GM23338 (cell line): ENCODE measurements around the gene FLOT2. TPM values are rescaled to one million over a fixed set of nuclear protein-coding genes. Genes with fewer than 3 reads are reported as not detected.

ENCODE experiments used
- ATAC-seq: fragments of 200-7000 bp; cut with Tn5 transposase; 3 replicates; pipeline ENCODE4 v1.9.1; 2020
- DNase-seq: peaks from one replicate; pipeline ENCODE4 v3.0.0-alpha.2; 2015; ENCODE audit warnings: low spot score
- H2AFZ ChIP-seq: fragments of 200-600 bp; sonication (generic); 2 replicates; pipeline ENCODE4 v1.8.0; 2016; ENCODE audit warnings: antibody characterized with exemption, mild to moderate bottlenecking, moderate library complexity
- H3F3A ChIP-seq: fragments of 200-600 bp; sonication (generic); replicated peaks from 2 replicates; pipeline ENCODE4 v1.8.0; 2017; ENCODE audit warnings: antibody characterized with exemption, mixed run types, low read depth
- H3K27ac ChIP-seq: fragments of 200-600 bp; sonication (generic); 2 replicates; pipeline ENCODE4 v1.6.1; 2016; ENCODE audit warnings: low read depth
- H3K27me3 ChIP-seq: fragments of 200-600 bp; sonication (generic); 2 replicates; pipeline ENCODE4 v1.8.0; 2016; ENCODE audit warnings: mild to moderate bottlenecking, mixed run types, moderate library complexity; ENCODE audit not compliant: insufficient read depth
- H3K36me3 ChIP-seq: fragments of 200-600 bp; sonication (generic); 2 replicates; pipeline ENCODE4 v1.8.0; 2016; ENCODE audit warnings: mild to moderate bottlenecking; ENCODE audit not compliant: insufficient read depth
- H3K4me1 ChIP-seq: fragments of 200-600 bp; sonication (generic); 2 replicates; pipeline ENCODE4 v1.8.0; 2016; ENCODE audit warnings: mild to moderate bottlenecking, moderate library complexity; ENCODE audit not compliant: insufficient read depth
- H3K4me2 ChIP-seq: fragments of 200-600 bp; sonication (generic); 2 replicates; pipeline ENCODE4 v1.7.1; 2017; ENCODE audit warnings: mixed run types
- H3K4me3 ChIP-seq: fragments of 200-600 bp; sonication (generic); 2 replicates; pipeline ENCODE4 v1.6.1; 2016; ENCODE audit warnings: mixed run types
- H3K79me2 ChIP-seq: fragments of 200-600 bp; sonication (generic); replicated peaks from 2 replicates; pipeline ENCODE4 v1.8.0; 2017; ENCODE audit warnings: mild to moderate bottlenecking; ENCODE audit not compliant: insufficient read depth
- H3K9me2 ChIP-seq: fragments of 200-600 bp; sonication (generic); 2 replicates; pipeline ENCODE4 v1.8.0; 2017; ENCODE audit not compliant: insufficient read depth
- H4K20me1 ChIP-seq: fragments of 200-600 bp; sonication (generic); replicated peaks from 2 replicates; pipeline ENCODE4 v1.8.0; 2017; ENCODE audit warnings: mild to moderate bottlenecking; ENCODE audit not compliant: insufficient read depth
- H3K27ac Mint-ChIP-seq: 2 replicates; pipeline ENCODE4 v1.8.0; 2020; ENCODE audit warnings: inconsistent platforms, mild to moderate bottlenecking, moderate library complexity, mixed read lengths
- H3K27me3 Mint-ChIP-seq: 3 replicates; pipeline ENCODE4 v1.8.0; 2022; ENCODE audit warnings: low read depth, mild to moderate bottlenecking, moderate library complexity, mixed read lengths, inconsistent platforms; ENCODE audit not compliant: insufficient read depth, poor library complexity
- H3K36me3 Mint-ChIP-seq: 3 replicates; pipeline ENCODE4 v1.8.0; 2021; ENCODE audit warnings: low read depth, mild to moderate bottlenecking, inconsistent platforms, moderate library complexity, mixed read lengths
- H3K4me1 Mint-ChIP-seq: 3 replicates; pipeline ENCODE4 v1.8.0; 2020; ENCODE audit warnings: mild to moderate bottlenecking, inconsistent platforms, mixed read lengths
- H3K4me3 Mint-ChIP-seq: 3 replicates; pipeline ENCODE4 v1.8.0; 2021; ENCODE audit warnings: moderate library complexity, mild to moderate bottlenecking, inconsistent platforms, mixed read lengths
- H3K9me3 Mint-ChIP-seq: 3 replicates; pipeline ENCODE4 v1.8.0; 2020; ENCODE audit warnings: moderate library complexity, mild to moderate bottlenecking, inconsistent platforms, mixed read lengths
- CREB1 ChIP-seq: fragments of 250-450 bp; sonication (Bioruptor Pico); IDR thresholded peaks from 2 replicates; pipeline ENCODE4 v1.5.0; 2020; ENCODE audit warnings: low read depth, mild to moderate bottlenecking, moderate library complexity
- EZH2 ChIP-seq: fragments of 200-600 bp; sonication (generic); IDR thresholded peaks from one replicate; pipeline ENCODE4 v1.8.0; 2017; ENCODE audit warnings: antibody characterized with exemption, mild to moderate bottlenecking, low read depth; ENCODE audit not compliant: unreplicated experiment
- EZH2phosphoT487 ChIP-seq: fragments of 200-600 bp; sonication (generic); IDR thresholded peaks from one replicate; pipeline ENCODE4 v1.8.1; 2018; ENCODE audit warnings: antibody characterized with exemption; ENCODE audit not compliant: unreplicated experiment
- JUNB ChIP-seq: IDR thresholded peaks from one replicate; pipeline ENCODE4 v1.6.1; 2016; ENCODE audit warnings: antibody characterized with exemption; ENCODE audit not compliant: unreplicated experiment
- NANOG ChIP-seq: IDR thresholded peaks from 2 replicates; pipeline ENCODE4 v1.6.1; 2016; ENCODE audit warnings: antibody characterized with exemption, borderline replicate concordance
- POLR2AphosphoS5 ChIP-seq: IDR thresholded peaks from 2 replicates; pipeline ENCODE4 v1.6.1; 2016; ENCODE audit warnings: antibody characterized with exemption, low read depth
- STAT1 ChIP-seq: IDR thresholded peaks from one replicate; pipeline ENCODE4 v1.6.1; 2016; ENCODE audit warnings: antibody characterized with exemption; ENCODE audit not compliant: unreplicated experiment
- ZNF114 ChIP-seq: fragments of 250-450 bp; sonication (Bioruptor Pico); IDR thresholded peaks from 2 replicates; pipeline ENCODE4 v1.5.0; 2020; ENCODE audit warnings: mild to moderate bottlenecking, moderate library complexity
- ZNF331 ChIP-seq: fragments of 250-450 bp; sonication (Bioruptor Pico); IDR thresholded peaks from 2 replicates; pipeline ENCODE4 v1.5.0; 2020; ENCODE audit warnings: low read depth, mild to moderate bottlenecking, moderate library complexity
- polyA plus RNA-seq: library from polyadenylated mRNA; unstranded; fragments of >200 nt; fragmentation: Nextera tagmentation; extraction: Ambion mirVana; gene quantifications from 2 replicates; pipeline ENCODE4 v1.2.1, GENCODE V29; 2016
- total RNA-seq: library from RNA; depleted of rRNA; stranded (reverse); fragments of >200 nt; shearing (Covaris generic); gene quantifications from 2 replicates; pipeline ENCODE4 v1.2.3, GENCODE V29; 2014
- TF ChIP-seq, protein P1 (sequence below), 2 experiments: fragments of 200-600 bp in 1 of 2; sonication (generic) in 1 of 2; conservative IDR thresholded peaks; 2 replicates each; pipeline versions ENCODE4 v1.5.1 to v1.6.1; 2016 to 2017; ENCODE audit warnings: antibody characterized with exemption in 2 of 2, low read depth in 2 of 2, mild to moderate bottlenecking in 2 of 2, moderate library complexity in 1 of 2
- TF ChIP-seq, protein P2 (sequence below): fragments of 250-450 bp; sonication (Bioruptor Pico); IDR thresholded peaks from 2 replicates; pipeline ENCODE4 v1.5.0; 2020; ENCODE audit warnings: mild to moderate bottlenecking, moderate library complexity
- TF ChIP-seq, protein P3 (sequence below): IDR thresholded peaks from 2 replicates; pipeline ENCODE4 v1.6.1; 2016; ENCODE audit warnings: antibody characterized with exemption

The FLOT2 gene
- total and polyA plus RNA-seq, 2 experiments from 2014 or later: 49.8 to 66.1 TPM

DNA sequence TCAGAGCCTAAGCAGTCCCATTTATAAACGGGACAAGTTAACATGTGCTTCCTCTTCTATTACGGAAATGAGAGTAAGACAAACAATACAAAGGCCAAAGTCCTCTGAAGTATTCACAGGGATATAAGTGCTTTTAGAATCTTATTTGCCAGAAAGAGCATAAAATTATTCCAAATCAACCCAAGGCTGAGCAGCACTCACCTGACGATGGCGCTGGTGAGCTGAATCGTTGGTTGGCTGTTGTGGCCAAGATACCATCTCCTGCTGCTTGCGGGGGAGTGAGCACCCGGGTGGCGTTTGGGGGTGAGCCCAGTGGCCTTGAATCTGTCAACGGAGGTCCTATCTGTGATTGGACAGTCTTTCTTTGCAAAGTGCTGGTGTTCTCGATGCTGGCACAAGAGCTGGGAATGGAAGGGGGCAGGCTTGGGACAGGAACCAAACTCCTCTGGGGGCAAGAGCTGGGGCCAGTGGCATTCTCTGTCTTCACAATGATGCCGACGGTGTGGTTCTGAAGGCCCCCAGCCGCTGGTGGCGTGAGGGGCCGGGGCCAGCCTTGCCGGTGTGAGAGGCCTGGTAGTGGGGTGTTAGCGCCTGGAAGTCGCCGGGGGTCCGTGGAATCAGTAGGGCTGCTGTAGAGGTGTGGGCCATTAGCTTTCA lies 14.9 kb upstream of the FLOT2 start (continued):
- TF ChIP-seq, protein P1, sequence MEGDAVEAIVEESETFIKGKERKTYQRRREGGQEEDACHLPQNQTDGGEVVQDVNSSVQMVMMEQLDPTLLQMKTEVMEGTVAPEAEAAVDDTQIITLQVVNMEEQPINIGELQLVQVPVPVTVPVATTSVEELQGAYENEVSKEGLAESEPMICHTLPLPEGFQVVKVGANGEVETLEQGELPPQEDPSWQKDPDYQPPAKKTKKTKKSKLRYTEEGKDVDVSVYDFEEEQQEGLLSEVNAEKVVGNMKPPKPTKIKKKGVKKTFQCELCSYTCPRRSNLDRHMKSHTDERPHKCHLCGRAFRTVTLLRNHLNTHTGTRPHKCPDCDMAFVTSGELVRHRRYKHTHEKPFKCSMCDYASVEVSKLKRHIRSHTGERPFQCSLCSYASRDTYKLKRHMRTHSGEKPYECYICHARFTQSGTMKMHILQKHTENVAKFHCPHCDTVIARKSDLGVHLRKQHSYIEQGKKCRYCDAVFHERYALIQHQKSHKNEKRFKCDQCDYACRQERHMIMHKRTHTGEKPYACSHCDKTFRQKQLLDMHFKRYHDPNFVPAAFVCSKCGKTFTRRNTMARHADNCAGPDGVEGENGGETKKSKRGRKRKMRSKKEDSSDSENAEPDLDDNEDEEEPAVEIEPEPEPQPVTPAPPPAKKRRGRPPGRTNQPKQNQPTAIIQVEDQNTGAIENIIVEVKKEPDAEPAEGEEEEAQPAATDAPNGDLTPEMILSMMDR (conservative IDR thresholded peaks at IDR 0.05; ENCODE audit: low read depth in 2 of 2): peak; percentile 60 to 62

DNA sequence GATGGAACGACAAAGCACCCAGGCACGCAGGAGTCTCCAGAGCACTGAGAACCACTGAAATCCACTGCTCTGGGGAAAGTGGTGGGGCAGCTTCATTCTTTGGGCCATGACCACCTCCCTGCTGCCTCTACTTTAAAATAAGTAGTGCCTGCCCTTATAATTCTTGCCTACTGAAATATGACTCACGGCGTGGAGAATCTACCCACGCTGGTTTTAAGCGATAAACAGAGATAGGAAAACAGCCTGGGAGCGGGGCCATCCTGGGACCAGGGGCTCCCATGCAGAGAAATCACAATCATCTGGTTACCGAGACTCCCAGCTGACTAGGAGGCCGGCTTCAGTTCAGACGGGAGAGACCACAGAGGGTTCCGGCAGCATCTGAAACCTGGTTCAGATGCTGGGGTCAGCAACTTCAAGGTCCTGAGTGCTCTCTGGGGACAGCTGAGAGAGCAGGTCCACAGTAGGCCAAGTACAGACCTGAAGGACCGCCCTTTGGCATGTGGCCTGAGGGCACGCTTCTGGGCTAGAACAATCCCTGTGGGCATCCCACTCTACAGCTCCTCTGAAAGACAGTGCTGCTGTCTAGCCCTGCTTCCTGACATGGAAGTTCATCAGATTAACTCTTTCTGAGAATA lies 14.0 kb upstream of the FLOT2 start:
- H3K27me3 Mint-ChIP-seq: peaks cover 31% of the 10 kb centered on the region
- H3K4me2 ChIP-seq: no peak overlapping the region
- peaks cover 15% of the 10 kb centered on the region; the same call in 1 of the 2 replicates for H3K79me2 ChIP-seq
- H3K4me1 ChIP-seq: peaks cover 22% of the 10 kb centered on the region
- H3K4me1 Mint-ChIP-seq: peaks cover 33% of the 10 kb centered on the region
- H3F3A ChIP-seq: peaks cover 82% of the 10 kb centered on the region
- DNase-seq (no peak), ATAC-seq (no peak)
- no peaks in the 10 kb centered on the region; the same call in 2 of the 3 replicates for H3K9me3 Mint-ChIP-seq
- H3K9me2 ChIP-seq: no peaks in the 10 kb centered on the region
- H3K4me3 ChIP-seq: no peak overlapping the region
- H2AFZ ChIP-seq: no peak overlapping the region
- peaks cover 83% of the 10 kb centered on the region for H3K36me3 ChIP-seq
- no peak overlapping the region for H3K27ac Mint-ChIP-seq
- H3K36me3 Mint-ChIP-seq: peaks cover 97% of the 10 kb centered on the region
- H3K27me3 ChIP-seq: no peaks in the 10 kb centered on the region
- H4K20me1 ChIP-seq: peaks cover 28% of the 10 kb centered on the region
- peak overlapping the region; percentile 72; the same call in 1 of the 2 replicates for H3K27ac ChIP-seq
- H3K4me3 Mint-ChIP-seq: no peak overlapping the region
- TF ChIP-seq STAT1: no peak
- no peak for TF ChIP-seq ZNF331 (CRISPR knock-in tag)
- TF ChIP-seq JUNB: no peak
- TF ChIP-seq, protein P1 (conservative IDR thresholded peaks at IDR 0.05; ENCODE audit: low read depth in 2 of 2): no peak
- no peak for TF ChIP-seq POLR2AphosphoS5
- no peak for TF ChIP-seq CREB1 (CRISPR knock-in tag)
- no peak for TF ChIP-seq ZNF114 (CRISPR knock-in tag)
- TF ChIP-seq, protein P2, sequence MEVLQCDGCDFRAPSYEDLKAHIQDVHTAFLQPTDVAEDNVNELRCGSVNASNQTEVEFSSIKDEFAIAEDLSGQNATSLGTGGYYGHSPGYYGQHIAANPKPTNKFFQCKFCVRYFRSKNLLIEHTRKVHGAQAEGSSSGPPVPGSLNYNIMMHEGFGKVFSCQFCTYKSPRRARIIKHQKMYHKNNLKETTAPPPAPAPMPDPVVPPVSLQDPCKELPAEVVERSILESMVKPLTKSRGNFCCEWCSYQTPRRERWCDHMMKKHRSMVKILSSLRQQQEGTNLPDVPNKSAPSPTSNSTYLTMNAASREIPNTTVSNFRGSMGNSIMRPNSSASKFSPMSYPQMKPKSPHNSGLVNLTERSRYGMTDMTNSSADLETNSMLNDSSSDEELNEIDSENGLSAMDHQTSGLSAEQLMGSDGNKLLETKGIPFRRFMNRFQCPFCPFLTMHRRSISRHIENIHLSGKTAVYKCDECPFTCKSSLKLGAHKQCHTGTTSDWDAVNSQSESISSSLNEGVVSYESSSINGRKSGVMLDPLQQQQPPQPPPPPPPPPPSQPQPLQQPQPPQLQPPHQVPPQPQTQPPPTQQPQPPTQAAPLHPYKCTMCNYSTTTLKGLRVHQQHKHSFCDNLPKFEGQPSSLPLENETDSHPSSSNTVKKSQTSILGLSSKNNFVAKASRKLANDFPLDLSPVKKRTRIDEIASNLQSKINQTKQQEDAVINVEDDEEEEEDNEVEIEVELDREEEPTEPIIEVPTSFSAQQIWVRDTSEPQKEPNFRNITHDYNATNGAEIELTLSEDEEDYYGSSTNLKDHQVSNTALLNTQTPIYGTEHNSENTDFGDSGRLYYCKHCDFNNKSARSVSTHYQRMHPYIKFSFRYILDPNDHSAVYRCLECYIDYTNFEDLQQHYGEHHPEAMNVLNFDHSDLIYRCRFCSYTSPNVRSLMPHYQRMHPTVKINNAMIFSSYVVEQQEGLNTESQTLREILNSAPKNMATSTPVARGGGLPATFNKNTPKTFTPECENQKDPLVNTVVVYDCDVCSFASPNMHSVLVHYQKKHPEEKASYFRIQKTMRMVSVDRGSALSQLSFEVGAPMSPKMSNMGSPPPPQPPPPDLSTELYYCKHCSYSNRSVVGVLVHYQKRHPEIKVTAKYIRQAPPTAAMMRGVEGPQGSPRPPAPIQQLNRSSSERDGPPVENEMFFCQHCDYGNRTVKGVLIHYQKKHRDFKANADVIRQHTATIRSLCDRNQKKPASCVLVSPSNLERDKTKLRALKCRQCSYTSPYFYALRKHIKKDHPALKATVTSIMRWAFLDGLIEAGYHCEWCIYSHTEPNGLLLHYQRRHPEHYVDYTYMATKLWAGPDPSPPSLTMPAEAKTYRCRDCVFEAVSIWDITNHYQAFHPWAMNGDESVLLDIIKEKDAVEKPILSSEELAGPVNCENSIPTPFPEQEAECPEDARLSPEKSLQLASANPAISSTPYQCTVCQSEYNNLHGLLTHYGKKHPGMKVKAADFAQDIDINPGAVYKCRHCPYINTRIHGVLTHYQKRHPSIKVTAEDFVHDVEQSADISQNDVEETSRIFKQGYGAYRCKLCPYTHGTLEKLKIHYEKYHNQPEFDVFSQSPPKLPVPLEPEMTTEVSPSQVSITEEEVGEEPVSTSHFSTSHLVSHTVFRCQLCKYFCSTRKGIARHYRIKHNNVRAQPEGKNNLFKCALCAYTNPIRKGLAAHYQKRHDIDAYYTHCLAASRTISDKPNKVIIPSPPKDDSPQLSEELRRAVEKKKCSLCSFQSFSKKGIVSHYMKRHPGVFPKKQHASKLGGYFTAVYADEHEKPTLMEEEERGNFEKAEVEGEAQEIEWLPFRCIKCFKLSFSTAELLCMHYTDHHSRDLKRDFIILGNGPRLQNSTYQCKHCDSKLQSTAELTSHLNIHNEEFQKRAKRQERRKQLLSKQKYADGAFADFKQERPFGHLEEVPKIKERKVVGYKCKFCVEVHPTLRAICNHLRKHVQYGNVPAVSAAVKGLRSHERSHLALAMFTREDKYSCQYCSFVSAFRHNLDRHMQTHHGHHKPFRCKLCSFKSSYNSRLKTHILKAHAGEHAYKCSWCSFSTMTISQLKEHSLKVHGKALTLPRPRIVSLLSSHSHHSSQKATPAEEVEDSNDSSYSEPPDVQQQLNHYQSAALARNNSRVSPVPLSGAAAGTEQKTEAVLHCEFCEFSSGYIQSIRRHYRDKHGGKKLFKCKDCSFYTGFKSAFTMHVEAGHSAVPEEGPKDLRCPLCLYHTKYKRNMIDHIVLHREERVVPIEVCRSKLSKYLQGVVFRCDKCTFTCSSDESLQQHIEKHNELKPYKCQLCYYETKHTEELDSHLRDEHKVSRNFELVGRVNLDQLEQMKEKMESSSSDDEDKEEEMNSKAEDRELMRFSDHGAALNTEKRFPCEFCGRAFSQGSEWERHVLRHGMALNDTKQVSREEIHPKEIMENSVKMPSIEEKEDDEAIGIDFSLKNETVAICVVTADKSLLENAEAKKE: no peak
- TF ChIP-seq NANOG: no peak
- TF ChIP-seq EZH2: no peak
- TF ChIP-seq, protein P3, sequence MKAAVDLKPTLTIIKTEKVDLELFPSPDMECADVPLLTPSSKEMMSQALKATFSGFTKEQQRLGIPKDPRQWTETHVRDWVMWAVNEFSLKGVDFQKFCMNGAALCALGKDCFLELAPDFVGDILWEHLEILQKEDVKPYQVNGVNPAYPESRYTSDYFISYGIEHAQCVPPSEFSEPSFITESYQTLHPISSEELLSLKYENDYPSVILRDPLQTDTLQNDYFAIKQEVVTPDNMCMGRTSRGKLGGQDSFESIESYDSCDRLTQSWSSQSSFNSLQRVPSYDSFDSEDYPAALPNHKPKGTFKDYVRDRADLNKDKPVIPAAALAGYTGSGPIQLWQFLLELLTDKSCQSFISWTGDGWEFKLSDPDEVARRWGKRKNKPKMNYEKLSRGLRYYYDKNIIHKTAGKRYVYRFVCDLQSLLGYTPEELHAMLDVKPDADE: no peak
- no peak for TF ChIP-seq EZH2phosphoT487
